Stimulated activated CD8-positive, alpha-beta memory T cell treated with anti-CD3 and anti-CD28 coated beads, Interleukin-7, amount 100 ng/mL, for 1 hour (primary cell): Measurements from ENCODE around the gene STN1.

Experiments
- DNase-seq, 2 donors: peaks; one replicate each; pipeline ENCODE4 v3.0.0-alpha.2; 2020; ENCODE audit warnings: low read depth in 2 of 2

The STN1 gene

DNA sequence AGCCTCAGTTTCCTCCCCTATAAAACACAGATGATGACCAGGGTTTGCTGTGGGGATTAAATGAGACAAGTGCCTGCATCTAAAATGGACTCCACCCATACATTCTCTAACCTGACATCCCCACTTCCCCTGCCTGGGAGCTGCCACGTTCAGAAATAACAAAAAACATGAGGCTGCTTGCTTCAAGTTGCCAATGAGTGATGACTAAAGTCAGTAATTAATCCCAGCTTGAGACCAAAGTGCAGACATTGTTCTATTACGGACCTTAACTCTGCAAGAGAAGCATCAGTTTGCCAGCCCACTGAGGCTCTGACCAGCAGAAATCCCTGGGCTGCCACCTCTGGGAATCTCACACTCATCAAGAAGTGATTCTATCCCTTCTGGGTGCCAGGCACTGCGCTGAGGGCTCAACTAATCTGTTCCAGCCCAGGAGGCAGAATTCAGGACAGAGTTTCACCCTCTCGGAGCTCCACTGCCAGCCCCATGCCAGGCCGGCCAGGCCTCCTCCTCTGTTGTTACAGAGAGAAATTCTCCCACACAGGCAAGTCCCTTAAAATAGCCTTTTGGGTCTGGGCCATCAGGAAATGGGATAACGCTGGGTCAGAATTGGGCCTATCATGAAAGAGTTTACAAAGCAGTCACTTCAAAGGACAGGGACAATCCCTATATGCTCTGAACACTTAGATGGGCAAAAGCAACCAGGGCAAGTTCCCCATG is 74.0 kb downstream of the STN1 start:
- no peak for DNase-seq

GRCh38 chr10:103843045-103843444 is 74.9 kb downstream of the STN1 start:
- no peak for DNase-seq

DNA sequence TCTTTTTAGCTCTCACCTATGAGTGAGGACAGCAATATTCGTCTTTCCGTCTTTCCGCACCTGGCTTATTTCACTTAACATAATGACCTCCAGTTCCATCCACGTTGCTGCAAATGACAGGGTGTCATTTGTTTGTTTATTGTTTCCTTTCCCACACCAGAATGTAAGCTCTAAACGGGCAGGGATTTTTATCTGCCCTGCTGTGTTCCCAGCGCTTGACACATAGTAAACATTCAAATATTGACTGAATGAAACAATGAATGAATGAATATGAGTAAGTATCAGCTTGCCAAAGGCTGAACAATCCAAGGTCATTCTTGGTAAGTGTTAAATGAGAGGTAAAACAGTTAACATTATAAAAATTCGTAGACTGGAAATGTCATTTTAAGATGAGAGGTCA is 75.4 kb downstream of the STN1 start:
- no peak for DNase-seq

GRCh38 chr10:103841519-103841918 is 76.5 kb downstream of the STN1 start:
- DNase-seq = no peak

GRCh38 chr10:103840740-103841070 is 77.3 kb downstream of the STN1 start:
- DNase-seq = no peak

- no peak for DNase-seq
Measured at GRCh38 chr10:103839872-103840739, 77.9 kb downstream of the STN1 start.

DNA sequence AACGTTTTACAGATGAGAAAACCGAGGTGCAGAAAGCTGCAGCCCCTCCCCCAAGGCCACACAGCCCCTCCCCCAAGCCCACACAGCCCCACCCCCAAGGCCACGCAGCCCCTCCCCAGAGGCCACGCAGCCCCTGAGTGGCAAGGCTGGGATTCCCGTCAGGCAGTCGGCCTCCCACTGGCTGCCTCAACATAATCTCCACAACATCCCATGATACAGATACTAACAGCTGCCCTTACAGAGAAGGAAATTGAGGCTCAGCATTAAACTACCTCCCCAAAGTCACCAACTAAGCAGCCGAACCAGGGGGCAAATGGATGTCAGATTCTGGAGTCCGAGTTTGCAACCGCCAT is 78.5 kb downstream of the STN1 start:
- DNase-seq = no peak

DNA sequence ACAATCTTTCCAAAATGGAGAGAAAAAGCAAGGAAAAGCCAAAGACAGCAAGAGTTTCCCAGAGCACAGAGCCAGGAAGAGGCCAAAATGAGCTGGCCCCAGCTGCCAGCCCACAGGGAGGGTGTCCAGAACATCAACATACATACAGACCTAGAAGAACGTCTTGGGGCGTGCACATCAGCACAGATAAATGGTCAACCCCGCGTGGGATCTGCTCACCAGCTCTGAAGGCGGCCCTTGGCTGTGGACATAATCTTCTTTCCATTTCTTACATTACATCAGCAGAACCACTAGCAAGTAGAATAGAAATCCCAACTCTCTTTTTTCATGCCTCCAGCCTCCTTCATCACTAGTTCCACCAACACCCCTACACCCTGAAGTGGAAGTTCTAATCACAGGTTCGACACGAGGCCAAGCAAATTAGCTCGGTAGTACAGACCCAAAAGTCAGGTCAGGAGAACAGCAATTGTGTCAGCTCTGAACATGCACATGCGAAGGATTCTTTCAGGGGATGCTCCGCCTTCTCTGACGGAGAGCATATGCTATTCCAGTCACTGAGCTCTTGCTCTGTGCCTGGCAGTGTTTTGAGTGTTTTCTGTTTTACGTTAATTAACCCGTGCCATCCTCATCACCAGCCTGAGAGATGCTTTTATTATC is 79.0 kb downstream of the STN1 start:
- no peak for DNase-seq

- DNase-seq = no peak
Measured at GRCh38 chr10:103838070-103838395, 80.0 kb downstream of the STN1 start.

GRCh38 chr10:103837370-103838069 is 80.5 kb downstream of the STN1 start:
- DNase-seq = no peak

GRCh38 chr10:103836861-103837260 is 81.1 kb downstream of the STN1 start:
- no peak for DNase-seq

GRCh38 chr10:103836273-103836672 is 81.7 kb downstream of the STN1 start:
- no peak for DNase-seq

DNA sequence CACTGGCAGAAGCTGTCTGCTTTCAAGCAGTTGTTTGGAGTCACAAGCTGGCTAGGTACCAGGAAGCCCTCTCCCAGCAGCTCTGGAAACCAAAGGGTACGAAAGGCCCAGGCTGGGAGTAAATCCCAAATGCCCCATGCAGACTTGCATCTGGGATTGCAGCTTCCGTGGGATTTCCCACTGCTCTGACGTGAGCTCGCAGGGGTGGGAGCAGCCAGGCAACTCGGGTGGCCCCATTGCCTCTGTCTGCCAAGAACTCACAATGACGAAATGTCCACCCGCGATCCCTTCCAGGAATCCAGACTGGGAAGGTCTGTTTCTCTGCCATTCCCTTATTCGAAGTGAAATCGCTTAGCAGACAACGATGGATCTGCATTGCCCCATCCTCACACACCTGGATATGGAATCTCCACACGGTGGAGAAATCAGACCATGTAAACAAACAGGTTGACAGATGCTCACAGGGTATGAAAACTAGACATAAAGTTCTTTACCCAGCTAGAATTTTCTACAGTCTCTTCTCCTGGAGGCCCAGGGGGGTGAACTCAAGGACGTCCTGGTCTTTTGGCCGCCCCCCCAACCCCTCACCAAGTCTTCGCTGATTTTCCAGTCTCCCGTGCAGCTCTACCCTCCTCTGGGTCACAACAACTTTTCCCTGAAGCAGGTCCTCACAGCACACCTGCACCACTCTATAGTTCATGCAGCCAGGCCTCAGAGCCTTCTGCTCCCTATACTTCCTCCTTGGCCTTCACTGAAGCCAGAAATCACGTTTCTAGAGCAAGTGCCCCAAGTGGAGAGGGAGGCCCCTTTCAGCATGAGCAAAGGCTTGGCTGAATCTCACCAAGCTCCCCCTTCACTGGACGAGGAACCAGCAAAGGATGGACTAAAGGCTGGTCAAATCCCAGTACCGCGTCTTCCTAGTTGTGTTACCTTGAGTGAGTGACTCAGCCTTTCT is 82.6 kb downstream of the STN1 start:
- DNase-seq = no peak

- no peak for DNase-seq
Measured at GRCh38 chr10:103834436-103835095, 83.4 kb downstream of the STN1 start.

DNA sequence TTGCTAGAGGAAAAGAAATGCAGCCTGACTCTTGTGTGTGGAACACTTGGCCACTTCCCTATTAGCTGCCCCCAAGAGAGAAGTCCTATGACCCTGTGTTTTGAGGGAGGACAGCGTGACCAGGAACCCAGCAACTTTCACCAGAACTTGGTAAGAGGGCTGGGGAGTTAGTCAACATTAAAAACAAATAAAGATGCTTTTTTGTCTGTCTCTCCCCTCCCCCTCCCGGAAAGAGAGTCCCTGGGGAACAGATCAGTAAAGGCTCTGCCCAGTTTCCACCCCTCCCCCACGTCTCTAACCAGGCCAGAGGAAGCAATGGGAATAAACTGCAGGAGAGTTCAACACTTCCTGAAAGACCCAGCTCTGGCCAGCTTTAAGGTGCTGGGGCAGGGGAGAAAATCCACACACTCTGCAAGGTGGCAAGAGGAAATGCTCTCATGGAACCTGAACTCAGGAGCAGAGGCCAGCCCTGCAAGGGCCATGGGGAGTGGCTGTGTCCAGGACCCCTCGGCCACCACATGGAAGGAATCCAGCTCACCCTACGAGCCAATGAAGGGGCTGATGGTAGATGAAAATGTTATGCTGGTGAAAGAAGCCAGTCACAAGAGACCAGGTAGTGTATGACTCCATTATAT is 84.1 kb downstream of the STN1 start:
- DNase-seq = no peak

DNA sequence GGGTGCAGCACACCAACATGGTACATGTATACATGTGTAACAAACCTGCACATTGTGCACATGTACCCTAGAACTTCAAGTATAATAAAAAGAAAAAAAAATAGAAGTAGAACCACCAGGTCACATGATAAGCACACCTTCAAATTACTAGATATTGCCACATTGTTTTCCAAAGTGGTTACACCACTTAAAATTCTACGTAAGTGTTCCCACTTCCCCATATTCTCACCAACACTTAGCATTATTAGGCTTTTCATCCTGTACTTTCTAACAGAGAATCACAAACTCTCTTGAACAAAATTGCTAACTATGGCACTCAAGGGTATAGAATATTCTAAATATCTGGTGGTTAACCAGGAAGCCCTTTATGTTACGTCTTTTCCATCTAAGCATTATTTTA is 85.2 kb downstream of the STN1 start:
- no peak for DNase-seq
